Activated naive CD4-positive, alpha-beta T cell treated with anti-CD3 and anti-CD28 coated beads for 36 hours (primary cell): ENCODE measurements around the gene KCNQ1OT1. TPM values are rescaled to one million over a fixed set of nuclear protein-coding genes. Genes with fewer than 3 reads are reported as not detected.

Experiments used
- CTCF ChIA-PET: fragments of 350-600 bp; sonication (Branson Sonifier 250); formaldehyde crosslinking; loops from one replicate; lab custom pipeline; 2021; ENCODE audit warnings: antibody characterized with exemption; lab: Charles Lee
- DNase-seq: peaks from one replicate; pipeline ENCODE4 v3.0.0-alpha.2; 2020
- H3K27ac Mint-ChIP-seq: one replicate; pipeline ENCODE4 v1.8.0; 2021; ENCODE audit warnings: mild to moderate bottlenecking, mixed read lengths
- H3K27me3 Mint-ChIP-seq: one replicate; pipeline ENCODE4 v1.8.0; 2021; ENCODE audit warnings: low read depth, mixed read lengths
- H3K36me3 Mint-ChIP-seq: one replicate; pipeline ENCODE4 v1.8.0; 2021; ENCODE audit warnings: low read depth, mixed read lengths
- H3K4me1 Mint-ChIP-seq: one replicate; pipeline ENCODE4 v1.8.0; 2021; ENCODE audit warnings: low read depth, mixed read lengths
- H3K4me3 Mint-ChIP-seq: one replicate; pipeline ENCODE4 v1.8.0; 2021; ENCODE audit warnings: mild to moderate bottlenecking, moderate library complexity, mixed read lengths
- H3K9me3 Mint-ChIP-seq: one replicate; pipeline ENCODE4 v1.8.0; 2021; ENCODE audit warnings: mixed read lengths
- intact Hi-C: fragments of 100-400 bp; cut with micrococcal nuclease; formaldehyde crosslinking; loops from one replicate; pipeline ENCODE4 v1.15.1; 2023
- total RNA-seq, 2 experiments: library from RNA; stranded (reverse); gene quantifications; one replicate each; pipeline ENCODE4 v1.2.3, GENCODE V29; 2021

KCNQ1OT1 gene
- total RNA-seq, 2 experiments from 2014 or later, result 0.17 to 0.20 TPM

DNA sequence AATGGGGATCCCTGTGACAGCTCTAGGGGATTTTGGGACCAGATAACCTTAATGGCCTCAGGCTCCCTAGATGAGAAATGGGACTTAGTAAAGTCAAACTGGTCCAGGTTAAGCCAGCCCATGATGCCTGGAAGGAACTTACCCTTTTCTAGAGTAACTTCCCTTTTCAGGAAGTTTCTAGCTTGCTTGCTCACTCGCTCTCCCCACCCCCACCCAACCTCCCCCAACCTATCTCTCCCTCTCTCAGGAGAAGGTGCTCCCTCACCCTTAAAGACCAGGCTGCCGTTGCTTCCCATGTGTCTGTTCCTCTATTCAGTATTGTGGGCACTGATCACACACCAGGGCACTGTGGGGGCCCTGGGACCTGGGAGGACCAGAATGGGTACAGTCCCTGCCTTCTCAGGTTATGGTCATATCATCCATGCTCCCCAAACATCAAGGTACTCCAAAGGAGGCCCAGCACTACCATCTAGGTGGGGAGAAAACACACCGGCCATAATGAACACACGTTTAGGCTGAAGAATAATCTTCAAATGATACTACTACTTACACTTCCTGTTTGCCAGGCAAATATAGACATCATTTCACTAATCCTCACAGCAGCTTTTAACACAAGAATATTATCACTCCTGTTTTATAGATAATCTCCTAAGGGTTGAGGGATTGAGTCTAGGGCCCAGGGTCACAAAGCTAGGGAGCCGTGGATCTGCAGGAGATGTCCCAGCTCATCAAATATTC is 18.2 kb downstream of the KCNQ1OT1 start:
- Mint-ChIP-seq H3K4me3 (no peak overlapping the region), H3K36me3 (no peaks in the 10 kb centered on the region), H3K27me3 (no peaks in the 10 kb centered on the region), H3K9me3 (no peaks in the 10 kb centered on the region), H3K27ac (no peak overlapping the region), H3K4me1 (peaks cover 7% of the 10 kb centered on the region)
- CTCF ChIA-PET, result no interaction called here
- DNase-seq, result peak; percentile 2
- intact Hi-C loops, result no loop called here

DNA sequence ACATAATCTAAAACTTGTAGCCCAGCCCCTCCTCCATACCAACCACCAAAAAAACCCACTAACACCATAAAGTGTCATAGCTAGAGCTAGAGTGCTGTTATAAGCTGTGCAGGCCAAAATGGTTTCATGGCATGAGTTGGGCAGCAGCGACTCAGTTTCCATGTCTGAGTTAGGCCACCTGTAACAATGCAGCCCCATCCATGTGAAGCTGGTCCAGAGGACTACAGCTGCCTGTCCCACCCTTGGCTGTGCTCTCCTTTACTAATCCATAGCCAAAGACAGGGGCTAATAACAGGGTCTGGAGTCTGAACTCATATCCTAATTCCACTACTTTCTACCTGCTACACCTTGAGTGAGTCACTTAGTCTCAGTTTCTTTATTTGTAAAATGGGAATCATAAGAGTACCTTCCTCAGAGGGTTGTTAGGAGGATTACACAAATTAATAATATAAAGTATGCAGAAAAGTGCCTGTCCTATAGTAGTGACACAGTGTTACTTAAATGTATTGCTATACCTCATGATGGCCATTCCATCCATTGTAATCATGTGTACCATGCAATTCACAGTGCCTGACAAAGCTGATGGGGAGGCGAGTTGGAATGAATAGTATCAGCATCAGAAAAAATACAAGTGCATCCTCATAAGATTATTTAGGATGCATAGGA is 20.6 kb downstream of the KCNQ1OT1 start:
- intact Hi-C loops, result no loop called here
- H3K27me3 Mint-ChIP-seq, result no peaks in the 10 kb centered on the region
- H3K4me1 Mint-ChIP-seq, result peaks cover 7% of the 10 kb centered on the region
- H3K9me3 Mint-ChIP-seq, result no peaks in the 10 kb centered on the region
- DNase-seq, result peak; percentile 2
- no peaks in the 10 kb centered on the region for H3K36me3 Mint-ChIP-seq
- H3K27ac Mint-ChIP-seq, result no peak overlapping the region
- no peak overlapping the region for H3K4me3 Mint-ChIP-seq
- CTCF ChIA-PET, result no interaction called here

DNA sequence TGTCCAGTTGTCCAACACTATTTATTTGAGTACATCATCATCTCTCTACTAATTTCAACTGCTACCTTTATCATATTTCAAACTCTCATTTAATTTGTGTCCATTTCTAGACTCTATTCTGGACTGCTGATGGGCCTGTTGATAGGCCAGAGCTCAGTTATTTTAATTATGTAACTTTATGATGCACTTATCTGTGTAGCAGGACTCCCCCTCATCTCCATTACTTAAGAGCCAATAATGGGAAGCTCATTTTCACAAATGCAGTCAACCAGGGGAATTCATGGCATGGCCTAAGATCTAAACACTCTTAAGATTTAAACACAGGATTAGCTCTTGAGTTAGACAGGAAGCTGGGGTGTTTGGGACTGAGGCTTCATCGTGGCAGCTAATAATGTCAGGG is 21.4 kb downstream of the KCNQ1OT1 start:
- Mint-ChIP-seq H3K4me1 (peaks cover 7% of the 10 kb centered on the region), H3K4me3 (no peak overlapping the region), H3K9me3 (no peaks in the 10 kb centered on the region), H3K27ac (no peak overlapping the region), H3K27me3 (no peaks in the 10 kb centered on the region), H3K36me3 (no peaks in the 10 kb centered on the region)
- CTCF ChIA-PET, result no interaction called here
- intact Hi-C loops, result no loop called here
- DNase-seq, result no peak

DNA sequence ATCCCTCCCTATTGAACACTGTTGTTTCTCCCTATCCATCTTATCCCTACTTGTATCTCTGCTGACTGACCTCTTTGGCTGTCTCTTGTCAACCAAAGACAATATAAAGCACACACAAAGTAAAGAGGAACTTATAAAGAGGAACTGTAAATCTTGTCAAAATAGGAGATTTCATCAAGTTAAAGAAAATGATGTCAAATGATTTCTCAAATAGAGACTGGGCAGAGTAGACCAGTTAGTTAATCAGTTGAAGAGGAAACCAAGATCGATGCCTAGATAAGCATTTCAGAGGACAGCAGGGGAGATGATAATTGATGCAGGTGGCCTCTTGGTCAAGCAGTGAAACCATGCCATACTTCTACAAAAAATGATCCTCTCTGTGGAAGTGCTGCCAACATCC is 22.7 kb downstream of the KCNQ1OT1 start:
- H3K27ac Mint-ChIP-seq, result no peak overlapping the region
- no peaks in the 10 kb centered on the region for H3K27me3 Mint-ChIP-seq
- no peaks in the 10 kb centered on the region for H3K36me3 Mint-ChIP-seq
- no peak for DNase-seq
- no peak overlapping the region for H3K4me3 Mint-ChIP-seq
- CTCF ChIA-PET, result no interaction called here
- intact Hi-C loops, result no loop called here
- no peaks in the 10 kb centered on the region for H3K9me3 Mint-ChIP-seq
- peaks cover 7% of the 10 kb centered on the region for H3K4me1 Mint-ChIP-seq

DNA sequence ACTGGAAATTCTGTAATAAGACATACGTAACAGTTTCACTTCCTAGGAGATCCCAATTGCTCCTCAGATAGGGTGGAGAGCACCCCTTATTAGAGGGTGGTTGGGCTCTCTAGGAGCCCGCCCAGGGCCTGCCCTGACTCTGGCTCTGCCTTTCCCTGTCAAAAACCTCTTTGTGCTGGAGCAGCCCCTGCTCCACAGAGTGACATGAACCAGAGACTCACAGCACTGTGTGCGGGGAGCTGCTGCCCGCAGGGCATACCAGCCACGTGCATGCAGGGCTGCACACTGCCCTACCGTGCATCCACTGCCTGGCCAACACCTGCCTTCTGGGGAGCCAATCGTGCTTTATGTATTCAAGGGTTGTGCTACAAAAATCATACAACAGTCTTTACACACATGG is 24.3 kb downstream of the KCNQ1OT1 start:
- Mint-ChIP-seq H3K4me1 (peaks cover 4% of the 10 kb centered on the region), H3K27me3 (no peaks in the 10 kb centered on the region), H3K9me3 (no peaks in the 10 kb centered on the region), H3K36me3 (no peaks in the 10 kb centered on the region), H3K27ac (no peak overlapping the region), H3K4me3 (no peak overlapping the region)
- CTCF ChIA-PET, result no interaction called here
- DNase-seq, result no peak
- intact Hi-C loops, result no loop called here

DNA sequence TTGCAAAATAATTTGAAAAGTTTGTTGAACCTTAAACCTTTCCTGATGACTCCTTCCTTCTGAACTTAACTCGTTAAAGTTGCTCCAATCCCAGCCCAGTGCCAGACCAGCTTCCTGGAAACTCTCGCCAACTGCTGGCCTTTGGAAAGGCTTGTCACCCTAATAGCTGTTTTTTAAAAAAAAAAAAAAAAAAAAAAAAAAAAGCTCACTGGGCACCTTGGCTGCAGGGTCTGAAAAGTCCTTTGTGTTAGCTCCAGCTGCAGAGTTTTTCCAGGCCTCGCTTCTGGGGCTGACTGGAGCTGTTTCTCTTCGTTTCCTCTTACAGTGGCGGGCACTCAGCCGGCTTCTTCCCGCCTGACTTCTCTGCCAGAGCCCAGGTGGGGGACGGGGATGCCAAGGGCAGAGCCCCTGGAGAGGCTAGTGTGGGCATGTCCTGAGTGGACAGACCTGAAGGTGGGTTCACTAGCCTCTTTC is 25.1 kb downstream of the KCNQ1OT1 start:
- Mint-ChIP-seq H3K36me3 (no peaks in the 10 kb centered on the region), H3K27ac (no peak overlapping the region), H3K27me3 (no peaks in the 10 kb centered on the region), H3K4me1 (peaks cover 4% of the 10 kb centered on the region), H3K4me3 (no peak overlapping the region), H3K9me3 (no peaks in the 10 kb centered on the region)
- DNase-seq, result peak; percentile 0
- intact Hi-C loops, result no loop called here
- CTCF ChIA-PET, result no interaction called here

DNA sequence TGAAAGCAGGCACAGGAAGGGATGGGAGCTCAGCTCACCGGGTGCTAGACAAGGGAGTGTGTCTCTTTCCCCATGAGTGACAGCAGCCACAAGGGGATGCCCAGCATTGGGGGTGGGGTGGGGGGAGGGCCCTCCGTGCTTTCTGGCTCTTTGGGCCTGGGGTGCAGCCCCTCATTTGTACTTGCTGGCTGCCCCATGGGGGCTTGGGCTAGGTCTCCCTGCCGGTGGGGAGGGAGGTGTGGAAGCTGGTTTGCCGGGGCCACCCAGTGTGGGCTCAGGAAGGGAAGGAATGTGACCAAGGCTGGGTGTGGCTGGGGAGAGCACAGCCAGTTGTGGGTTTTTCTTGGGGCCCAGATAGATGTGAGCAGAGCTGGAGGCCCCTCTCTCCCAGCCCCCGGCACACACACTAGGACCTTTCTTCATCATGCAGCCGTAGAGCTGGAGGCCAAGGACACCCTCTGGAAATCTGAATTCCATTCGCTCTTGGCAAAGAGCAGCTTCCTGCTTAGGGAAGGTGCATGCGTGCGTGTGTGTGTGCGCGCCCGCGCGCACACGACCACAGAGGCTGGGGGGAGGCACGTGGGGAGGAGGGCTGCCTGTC is 25.8 kb downstream of the KCNQ1OT1 start:
- Mint-ChIP-seq H3K27ac (no peak overlapping the region), H3K4me3 (no peak overlapping the region), H3K36me3 (no peaks in the 10 kb centered on the region), H3K9me3 (no peaks in the 10 kb centered on the region), H3K4me1 (no peaks in the 10 kb centered on the region), H3K27me3 (no peaks in the 10 kb centered on the region)
- no peak for DNase-seq
- intact Hi-C loops, result no loop called here
- CTCF ChIA-PET, result no interaction called here

DNA sequence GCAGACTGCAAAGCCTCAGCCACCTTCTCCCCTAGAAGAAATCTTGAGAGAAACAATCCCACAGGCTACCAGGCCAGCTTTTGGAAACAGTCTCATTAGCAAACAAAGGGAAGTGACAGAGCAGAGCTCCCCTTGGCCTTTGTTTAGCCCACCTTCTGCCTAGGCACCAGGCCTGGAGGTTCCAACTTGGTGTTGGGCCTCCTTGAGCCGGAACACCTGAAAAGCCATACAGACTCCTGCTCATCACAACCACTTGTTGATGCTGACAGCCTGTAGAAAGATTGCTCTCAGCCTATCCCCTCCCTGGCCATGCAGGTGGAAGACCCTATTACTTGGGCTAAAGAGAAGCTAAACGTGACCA is 26.6 kb downstream of the KCNQ1OT1 start:
- Mint-ChIP-seq H3K27me3 (no peaks in the 10 kb centered on the region), H3K9me3 (no peaks in the 10 kb centered on the region), H3K27ac (no peak overlapping the region), H3K4me1 (no peaks in the 10 kb centered on the region), H3K36me3 (no peaks in the 10 kb centered on the region), H3K4me3 (no peak overlapping the region)
- CTCF ChIA-PET, result no interaction called here
- intact Hi-C loops, result no loop called here
- DNase-seq, result no peak

DNA sequence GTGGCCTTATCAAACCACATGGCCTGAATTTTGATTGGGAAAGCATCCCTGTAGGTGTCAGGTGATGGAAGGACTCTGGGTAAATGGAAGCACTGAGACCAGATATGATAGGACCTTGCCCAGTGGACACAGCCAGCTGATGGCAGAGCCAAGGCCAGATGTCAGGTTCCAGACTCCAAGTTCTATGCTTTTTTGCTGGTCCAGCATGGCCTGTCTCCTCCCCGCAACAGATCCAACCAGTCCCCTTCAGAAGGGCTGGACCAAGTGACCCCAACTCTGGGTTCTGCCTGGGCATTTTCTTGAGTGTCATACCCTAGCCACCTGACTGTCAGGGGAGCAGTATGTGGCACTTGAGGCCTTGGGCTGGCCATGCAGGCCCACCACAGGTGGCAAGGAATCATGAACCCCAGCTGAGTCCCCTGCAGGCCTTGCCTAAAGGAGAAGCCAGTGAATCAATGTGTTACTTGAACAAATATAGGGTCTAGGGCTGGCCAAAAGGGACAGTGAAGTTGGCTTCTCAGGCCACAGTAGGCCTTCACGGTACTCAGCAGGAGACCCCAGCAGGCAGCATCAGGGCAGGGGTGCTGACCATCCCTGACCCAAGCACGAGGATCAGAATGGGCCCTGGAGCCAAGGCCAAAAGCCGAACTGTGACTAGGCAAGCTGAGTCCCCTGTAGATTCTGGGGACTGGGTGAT is 27.1 kb downstream of the KCNQ1OT1 start:
- H3K27ac Mint-ChIP-seq, result no peak overlapping the region
- H3K36me3 Mint-ChIP-seq, result no peaks in the 10 kb centered on the region
- intact Hi-C loops, result no loop called here
- H3K4me1 Mint-ChIP-seq, result no peaks in the 10 kb centered on the region
- CTCF ChIA-PET, result no interaction called here
- no peaks in the 10 kb centered on the region for H3K27me3 Mint-ChIP-seq
- H3K4me3 Mint-ChIP-seq, result no peak overlapping the region
- DNase-seq, result peak; percentile 1
- no peaks in the 10 kb centered on the region for H3K9me3 Mint-ChIP-seq

DNA sequence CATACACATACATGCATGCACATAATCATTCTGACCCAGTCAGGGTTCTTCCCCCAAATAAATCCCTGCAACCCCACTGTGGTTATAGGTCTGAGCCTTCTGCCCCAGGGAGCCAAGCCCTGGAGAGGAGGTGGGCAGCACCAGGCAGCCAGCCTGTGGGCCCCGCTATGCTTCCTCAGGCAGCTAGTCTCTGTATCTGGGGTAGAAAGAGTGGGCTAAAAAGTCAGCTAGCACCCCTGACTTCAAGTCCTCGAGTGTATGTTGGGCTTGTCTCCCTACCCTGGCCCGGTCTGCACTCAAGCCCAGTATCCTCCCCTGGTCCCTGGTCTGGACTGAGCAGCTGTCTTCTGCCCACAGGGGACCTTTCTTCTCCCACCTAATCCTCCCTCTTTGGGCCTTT is 28.0 kb downstream of the KCNQ1OT1 start:
- H3K9me3 Mint-ChIP-seq, result no peaks in the 10 kb centered on the region
- CTCF ChIA-PET, result interaction anchor here (0.5 kb wide), 1 partner anchor 1928 kb away, joined by 3 read pairs; no protein-coding TSS in a partner anchor
- H3K4me3 Mint-ChIP-seq, result no peak overlapping the region
- DNase-seq, result no peak
- intact Hi-C loops, result no loop called here
- no peak overlapping the region for H3K27ac Mint-ChIP-seq
- H3K4me1 Mint-ChIP-seq, result no peaks in the 10 kb centered on the region
- H3K27me3 Mint-ChIP-seq, result no peaks in the 10 kb centered on the region
- no peaks in the 10 kb centered on the region for H3K36me3 Mint-ChIP-seq

DNA sequence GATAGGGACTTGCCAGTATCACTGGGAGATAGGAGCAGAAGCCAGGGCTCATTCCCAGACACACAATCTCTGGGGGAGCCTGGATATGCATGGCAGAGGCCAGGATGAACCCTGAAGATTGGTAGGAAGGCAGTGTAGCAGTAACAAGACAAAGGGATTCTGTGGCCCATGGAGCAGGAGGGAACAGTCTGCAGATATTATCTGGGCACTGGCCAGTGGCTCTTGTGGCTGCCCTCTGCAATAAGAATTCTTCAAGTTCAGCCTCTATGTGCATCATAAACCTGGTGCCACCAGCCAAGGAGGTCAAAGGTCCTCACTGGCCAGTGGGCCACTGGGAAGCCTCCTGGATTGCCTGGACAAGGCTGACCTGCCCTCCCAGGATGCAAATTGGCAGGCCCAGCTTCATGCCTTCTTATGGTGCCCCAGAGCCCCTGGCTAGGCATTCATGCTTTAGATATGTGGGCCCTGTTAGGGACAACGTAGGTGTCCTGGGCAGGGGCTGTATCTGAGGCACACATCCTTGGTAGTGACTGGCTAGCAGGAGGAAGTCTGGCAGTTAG is 29.2 kb downstream of the KCNQ1OT1 start:
- Mint-ChIP-seq H3K4me1 (no peaks in the 10 kb centered on the region), H3K27me3 (no peaks in the 10 kb centered on the region), H3K36me3 (no peaks in the 10 kb centered on the region), H3K27ac (no peak overlapping the region), H3K4me3 (no peak overlapping the region), H3K9me3 (no peaks in the 10 kb centered on the region)
- CTCF ChIA-PET, result no interaction called here
- intact Hi-C loops, result no loop called here
- DNase-seq, result peak; percentile 0
